GM18867 (cell line): ENCODE data around the gene SFXN2.
"Not testable (repeated sequence)": the region's sequence is repeated elsewhere in the genome, so short reads cannot be mapped to it uniquely, and the experiment has no call there.

Source experiments
- ATAC-seq: cut with Tn5 transposase; IDR thresholded peaks from one replicate; pipeline ENCODE4 v1.9.1; 2021; ENCODE audit warnings: mild to moderate bottlenecking, moderate library complexity; ENCODE audit not compliant: unreplicated experiment

SFXN2 gene

DNA sequence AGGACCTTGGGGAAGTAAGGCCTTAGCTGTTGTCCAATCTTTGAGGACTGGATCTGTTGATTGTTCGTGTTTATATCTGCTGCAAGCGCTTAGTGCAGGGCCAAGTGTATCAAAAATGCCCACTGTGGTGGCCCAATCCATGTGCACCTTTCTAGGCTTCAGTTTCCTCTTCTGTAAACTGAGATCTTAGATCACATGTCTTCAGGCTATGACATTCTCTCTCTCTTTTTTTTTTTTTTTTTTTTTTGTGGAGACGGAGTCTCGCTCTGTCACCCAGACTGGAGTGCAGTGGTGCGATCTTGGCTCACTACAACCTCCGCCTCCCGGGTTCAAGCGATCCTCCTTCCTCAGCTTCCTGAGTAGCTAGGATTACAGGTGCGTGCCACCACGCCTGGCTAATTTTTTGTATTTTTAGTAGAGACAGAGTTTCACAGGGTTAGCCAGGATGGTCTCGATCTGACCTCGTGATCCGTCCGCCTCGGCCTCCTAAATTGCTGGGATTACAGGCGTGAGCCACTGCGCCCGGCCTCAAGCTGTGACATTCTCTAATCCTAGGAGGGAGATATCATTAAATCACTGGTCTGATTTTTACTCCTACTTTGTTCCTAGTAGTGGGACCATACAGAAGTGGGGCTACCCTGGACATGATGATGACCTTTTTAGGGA, 2.6 kb downstream of the SFXN2 start:
- ATAC-seq = not testable (repeated sequence)

DNA sequence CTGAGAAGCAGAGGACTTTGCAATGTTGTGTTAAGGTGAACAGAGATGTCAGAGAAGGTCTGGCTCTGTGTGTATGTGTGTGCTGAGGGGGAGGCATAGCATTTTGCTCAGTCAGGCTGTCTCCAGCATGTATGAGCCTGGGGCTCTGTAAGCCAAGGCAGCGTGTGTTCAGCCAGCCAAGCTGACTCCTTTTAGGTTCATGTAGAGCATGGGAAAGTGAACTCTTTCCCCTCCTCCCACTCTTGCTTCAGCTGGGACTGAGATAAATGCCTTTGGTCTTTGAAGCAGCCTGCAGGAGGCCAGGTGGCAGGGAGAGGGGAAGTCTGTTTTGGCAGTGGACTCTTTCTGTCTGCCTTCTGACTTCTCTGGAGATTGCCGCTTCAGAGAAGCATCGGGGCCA, 3.8 kb downstream of the SFXN2 start:
- no peak for ATAC-seq

DNA sequence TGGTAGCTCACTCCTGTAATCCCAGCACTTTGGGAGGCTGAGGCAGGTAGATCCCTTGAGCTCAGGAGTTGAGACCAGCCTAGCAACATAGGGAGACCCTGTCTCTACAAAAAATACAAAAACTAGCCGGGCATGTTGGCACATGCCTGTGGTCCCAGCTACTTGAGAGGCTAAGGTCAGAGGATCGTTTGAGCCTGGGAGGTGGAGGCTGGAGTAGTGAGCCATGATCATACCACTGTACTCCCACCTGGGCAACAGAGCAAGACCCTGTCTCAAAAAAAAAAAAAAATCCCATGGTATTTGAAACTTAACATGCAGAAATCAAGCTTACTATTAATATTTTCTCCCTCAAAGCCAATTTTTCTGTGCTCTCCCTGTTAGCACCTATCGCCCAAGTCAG, 5.9 kb downstream of the SFXN2 start:
- ATAC-seq = no peak

DNA sequence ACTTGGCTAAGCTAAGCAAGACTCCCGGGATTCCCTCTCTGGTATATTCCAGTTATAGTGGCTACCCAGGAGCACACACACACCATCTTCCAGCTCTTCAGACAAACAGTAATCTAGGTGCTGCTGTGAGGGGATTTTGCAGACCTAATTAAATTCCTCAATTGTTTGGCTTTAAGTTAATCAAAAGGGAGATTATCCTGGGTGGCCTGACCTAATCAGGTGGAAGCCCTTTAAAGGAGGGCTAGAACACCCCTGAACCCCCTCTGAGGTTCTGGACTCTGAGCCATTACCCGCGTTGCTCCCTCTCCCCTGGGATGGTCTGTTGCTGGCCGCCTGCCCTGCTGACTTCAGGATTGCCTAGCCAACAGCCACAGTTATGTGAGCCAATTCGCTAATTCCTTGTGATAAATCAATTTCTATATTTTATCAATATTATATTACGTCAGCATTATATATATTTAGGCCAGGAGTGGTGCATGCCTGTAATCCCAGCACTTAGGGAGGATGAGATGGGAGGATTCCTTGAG, 6.4 kb downstream of the SFXN2 start:
- no peak for ATAC-seq

DNA sequence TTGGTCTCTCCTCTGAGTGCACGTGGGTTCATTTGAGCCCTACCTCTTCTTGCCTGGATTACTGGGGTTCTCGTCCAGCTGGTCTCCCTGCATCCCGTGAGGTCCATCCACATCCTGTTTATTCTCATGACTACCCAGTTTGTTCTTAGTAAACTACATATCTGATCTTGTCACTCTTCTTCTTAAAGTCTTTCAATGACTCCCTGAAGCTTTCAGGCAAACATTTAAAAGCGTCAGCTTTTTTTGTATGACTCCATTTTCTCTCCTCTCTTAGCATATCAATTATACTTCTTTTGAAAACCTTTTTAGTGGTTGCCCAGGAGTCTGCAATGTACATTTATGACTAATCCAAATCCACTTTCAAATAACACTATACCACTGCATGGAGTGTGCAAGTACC, 7.5 kb downstream of the SFXN2 start:
- no peak for ATAC-seq

DNA sequence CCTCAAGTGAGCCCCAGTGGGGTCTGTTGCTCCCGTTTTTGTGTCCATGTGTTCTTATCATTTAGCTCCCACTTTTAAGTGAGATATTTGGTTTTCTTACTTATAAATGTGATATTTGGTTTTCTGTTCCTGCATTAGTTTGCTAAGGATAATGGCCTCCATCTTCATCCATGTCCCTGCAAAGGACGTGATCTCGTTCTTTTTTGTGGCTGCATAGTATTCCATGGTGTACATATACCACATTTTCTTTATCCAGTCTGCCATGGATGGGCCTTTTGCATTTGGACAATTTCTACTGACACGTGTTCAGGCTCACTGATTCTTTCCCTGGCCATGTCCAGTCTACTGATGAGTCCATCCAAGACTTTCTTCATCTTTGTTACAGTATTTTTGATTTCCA, 9.6 kb downstream of the SFXN2 start:
- ATAC-seq = no peak

DNA sequence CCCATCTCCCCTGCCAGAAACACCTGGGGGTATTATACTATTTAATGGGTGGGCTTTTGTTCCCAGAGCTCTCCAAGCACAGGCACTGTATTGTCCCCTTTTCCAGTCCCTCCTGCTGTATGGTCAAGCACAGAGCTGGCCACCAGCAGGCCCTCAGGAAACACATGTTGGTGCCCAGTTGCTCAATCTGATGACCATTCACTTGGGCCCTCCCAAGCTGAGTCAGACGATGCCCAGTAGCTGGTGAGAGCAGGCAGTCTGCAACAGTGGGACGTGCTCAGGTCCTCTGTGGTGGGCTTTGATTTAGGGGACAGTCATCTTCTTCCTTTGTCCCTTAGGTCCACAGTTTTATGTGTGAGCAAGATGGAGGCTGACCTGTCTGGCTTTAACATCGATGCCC, 11.8 kb downstream of the SFXN2 start:
- no peak for ATAC-seq

DNA sequence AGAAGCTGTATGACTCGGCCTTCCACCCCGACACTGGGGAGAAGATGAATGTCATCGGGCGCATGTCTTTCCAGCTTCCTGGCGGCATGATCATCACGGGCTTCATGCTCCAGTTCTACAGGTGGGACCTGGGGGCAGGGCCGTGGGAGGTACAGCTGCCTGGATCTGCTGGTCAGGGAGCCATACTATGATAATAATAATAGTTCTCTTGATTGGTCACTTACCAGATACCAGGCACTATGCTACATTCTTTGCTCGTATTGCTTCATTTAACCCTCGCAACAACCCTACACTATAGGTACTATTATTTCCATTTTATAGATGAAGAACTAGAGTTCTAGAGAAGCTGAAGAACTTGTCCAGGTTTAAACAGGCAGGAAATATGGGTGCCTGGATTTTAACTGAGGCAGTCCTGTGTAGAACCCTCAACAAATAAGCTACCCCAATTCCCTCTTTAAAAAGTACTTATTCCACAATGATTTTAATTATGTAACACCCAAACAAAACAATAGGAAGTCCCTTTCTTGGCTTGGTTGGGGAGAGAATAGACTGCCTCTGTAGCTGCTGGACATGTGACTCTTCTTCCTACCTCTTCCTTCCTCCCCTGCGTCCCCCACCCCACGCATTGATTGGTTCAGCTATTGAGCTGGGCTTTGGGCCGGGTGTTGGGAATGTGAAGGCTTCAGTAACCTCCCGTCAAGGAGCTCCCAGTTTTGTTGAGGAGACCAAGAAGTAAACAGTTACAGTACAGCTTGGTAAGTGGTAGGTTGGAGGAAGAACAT, 12.8 kb downstream of the SFXN2 start:
- ATAC-seq = no peak

DNA sequence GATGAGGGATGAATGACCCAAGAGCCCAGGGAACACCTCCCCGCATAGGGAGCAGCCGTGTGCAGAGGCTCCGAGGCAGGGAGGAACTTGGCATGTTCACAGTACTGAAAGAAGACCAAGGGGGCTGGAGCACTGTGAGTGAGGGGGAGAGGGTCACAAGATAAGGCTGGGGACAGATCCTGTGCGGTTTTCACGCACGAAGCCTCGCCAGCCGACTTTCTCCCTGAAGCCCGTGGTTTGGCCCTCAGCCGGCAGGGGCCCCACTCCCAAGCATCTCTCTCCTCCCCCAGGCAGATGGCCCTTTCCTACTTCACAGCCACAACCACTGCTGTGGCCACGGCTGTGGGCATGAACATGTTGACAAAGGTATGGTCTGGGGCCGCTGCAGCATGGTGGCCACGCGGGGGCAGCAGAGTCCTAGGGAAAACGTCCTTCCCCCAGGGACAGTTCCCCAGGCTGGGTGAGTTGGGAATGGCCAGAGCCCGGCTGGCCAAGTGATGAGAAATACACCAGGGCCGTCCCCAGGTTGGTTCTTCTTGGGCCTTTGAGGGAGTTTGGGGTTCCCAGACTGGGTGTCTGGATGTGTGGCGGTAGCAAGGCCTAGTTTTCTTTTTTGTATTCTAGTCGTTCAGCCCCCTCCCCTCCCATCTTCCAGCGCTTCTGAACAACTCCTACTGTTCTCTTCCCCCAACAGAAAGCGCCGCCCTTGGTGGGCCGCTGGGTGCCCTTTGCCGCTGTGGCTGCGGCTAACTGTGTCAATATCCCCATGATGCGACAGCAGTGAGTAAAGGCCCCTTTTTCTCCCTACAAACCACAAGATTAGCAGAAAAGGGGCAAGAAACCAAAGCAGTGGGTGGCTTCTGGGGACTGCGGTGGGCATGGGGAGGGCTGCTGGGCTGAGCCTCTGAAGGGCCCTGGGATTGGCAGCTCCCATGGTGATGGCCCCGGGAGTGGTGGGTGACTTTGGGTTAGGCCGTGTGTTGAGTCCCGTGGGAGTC, 14.9 kb downstream of the SFXN2 start:
- ATAC-seq = no peak

DNA sequence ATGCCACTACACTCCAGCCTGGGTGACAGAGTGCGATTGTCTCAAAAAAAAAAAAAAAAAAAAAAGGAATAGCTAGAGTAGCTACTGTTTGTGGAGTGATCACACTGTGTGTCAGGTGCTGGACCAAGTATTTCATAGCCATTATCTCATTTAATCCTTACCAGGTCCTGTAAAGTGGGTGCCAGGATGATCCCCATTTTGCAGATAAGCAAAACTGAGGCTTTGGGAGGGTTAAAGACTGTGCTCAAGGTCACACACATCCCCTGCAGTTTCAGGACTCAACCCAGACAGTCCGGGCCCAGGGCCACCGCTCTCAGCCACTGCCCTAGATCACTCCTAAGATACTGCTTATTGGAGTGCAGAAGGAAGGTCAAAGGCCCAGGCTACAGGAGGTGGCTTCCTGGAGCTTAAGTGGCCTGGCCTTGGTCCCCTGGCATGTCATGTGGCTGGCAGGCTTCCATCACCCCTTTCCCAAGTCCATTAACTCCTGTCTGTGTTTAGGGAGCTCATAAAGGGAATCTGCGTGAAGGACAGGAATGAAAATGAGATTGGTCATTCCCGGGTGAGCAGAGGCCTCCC, 16.9 kb downstream of the SFXN2 start:
- ATAC-seq = no peak

DNA sequence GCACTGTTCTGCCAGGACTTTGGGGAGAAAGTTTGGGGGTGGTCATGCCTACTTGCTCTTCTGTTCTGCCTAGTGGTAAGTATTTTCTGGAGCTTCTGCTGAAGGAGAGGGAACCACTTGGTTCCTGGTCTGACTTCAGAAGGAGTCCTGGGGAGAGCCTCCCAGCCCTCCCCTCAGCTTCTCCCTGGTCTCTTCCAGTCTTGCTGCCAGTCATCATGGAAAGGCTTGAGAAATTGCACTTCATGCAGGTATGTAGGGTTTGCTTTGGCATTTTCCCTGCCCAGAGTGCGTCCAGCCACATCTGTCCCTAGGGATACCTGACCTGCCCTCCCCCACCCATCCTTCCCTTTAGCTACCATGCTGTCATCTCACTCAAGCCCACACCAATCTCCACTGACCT, 18.2 kb downstream of the SFXN2 start:
- no peak for ATAC-seq

DNA sequence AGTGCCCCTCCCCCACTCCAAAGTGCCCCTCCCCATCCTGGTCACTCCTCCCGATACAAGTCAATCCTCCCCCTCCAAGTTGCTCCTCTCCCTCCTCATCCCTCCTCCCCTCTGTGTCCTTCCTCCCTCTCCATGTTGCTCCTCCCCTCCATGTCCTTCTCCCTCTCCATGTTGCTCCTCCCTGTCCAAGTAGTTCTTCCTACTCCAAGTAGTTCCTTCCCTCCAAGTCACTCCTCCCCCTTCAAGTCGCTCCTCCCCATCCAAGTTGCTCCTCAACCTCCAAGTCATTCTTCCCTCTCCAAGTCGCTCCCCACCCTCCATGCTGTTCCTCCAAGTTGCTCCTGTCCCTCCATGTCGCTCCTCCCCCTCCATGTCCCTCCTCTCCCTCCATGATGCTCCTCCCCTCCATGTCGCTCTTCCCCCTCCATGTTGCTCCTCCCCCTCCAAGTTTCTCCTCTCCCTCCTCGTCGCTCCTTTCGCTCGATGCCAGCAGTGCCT, 20.7 kb downstream of the SFXN2 start:
- ATAC-seq = no peak

DNA sequence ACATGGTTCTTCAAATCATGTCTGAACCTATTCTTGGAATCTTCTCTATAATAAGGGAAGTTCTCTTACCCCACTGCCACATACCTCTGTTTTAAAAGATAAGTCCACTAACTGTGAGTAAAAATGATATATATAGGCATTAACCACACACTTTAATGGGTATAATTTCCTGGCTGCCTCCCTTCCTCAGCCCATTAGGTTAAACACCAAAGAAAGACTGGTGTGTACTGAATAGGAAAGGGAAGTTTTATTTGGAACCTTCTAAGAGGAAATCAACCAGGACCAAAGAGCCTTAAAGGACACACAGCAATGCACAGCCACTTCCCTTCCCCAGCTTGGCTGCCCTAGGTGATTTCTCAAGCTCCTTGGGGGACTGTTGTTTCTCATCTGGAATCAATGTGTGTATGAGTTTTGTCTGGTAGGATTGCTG, 24.3 kb downstream of the SFXN2 start:
- ATAC-seq = no peak

DNA sequence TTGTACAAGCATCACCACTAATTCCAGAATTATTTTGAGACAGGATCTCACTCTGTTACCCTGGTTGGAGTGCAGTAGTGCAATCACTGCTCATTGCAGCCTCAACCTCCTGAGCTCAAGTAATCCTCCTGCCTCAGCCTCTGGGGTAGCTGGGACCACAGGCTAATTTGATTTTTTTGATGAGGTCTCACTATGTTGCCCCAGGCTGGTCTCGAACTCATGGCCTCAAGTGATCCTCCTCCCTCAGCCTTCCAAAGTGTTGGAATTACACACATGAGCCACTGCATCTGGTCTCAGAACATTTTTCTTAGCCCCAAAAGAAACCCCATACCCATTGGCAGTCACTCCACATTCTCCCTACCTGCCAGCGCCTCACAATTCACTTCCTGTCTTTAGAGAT, 25.8 kb downstream of the SFXN2 start:
- no peak for ATAC-seq

DNA sequence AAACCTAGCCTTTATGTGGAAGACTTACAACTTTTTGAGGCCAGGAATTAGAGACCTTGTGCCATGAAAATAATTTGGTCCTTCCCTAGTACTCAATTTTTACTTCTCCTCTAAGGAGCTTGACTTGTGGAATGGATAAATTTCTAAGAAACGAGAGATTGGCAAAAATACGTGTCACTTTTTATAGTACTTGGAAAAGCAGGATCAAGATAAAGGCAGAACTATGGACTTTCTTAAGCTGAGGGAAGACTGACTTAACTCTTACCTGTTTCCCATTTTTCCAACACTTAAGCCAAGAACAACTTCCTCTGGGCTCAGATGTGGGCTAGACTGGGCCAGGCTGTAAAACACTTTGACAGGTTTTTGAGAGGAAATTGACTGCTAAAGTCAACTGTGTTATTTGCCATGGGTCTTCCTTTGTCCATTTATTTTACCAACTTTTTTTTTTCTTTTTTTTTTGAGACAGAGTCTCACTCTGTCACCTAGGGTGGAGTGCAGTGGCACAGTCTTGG, 27.3 kb downstream of the SFXN2 start:
- ATAC-seq = no peak

DNA sequence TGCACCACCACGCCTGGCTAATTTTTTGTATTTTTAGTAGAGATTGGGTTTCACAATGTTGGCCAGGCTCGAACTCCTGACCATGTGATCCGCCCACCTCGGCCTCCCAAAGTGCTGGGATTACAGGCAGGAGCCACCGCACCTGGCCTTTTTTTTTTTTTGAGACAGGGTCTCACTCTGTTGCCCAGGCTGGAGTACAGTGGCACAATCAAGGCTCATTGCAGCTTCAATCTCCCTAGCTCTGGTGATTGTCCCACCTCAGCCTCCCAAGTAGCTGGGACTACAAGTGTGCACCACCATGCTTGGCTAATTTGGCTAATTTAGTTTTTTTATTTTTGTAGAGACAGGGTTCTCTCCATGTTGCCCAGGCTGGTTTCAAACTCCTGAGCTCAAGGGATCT, 27.9 kb downstream of the SFXN2 start:
- not testable (repeated sequence) for ATAC-seq

DNA sequence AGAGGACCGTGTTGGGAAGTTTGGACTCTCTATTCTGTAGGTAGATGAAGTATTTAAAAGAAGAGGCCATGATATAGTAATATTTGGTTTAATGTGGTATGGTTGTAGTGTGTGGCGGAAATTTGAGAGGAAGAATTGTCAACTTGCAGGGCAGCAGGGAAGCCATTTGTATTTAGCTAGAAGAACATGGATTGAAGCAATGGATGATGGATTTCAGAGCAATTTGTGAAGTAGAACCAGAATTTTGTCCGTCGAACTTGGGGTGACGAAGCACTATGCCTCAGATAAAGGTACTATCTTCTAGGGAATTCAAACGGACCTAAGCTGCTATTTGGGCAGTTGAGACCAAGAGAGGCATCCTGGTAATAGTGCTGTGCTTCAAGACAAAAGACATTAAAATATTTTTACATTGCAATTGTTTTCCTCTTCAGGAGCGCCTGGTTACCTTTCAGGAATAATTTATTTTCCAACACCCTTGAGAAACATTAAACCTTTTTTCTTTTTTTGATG, 28.7 kb downstream of the SFXN2 start:
- no peak for ATAC-seq

DNA sequence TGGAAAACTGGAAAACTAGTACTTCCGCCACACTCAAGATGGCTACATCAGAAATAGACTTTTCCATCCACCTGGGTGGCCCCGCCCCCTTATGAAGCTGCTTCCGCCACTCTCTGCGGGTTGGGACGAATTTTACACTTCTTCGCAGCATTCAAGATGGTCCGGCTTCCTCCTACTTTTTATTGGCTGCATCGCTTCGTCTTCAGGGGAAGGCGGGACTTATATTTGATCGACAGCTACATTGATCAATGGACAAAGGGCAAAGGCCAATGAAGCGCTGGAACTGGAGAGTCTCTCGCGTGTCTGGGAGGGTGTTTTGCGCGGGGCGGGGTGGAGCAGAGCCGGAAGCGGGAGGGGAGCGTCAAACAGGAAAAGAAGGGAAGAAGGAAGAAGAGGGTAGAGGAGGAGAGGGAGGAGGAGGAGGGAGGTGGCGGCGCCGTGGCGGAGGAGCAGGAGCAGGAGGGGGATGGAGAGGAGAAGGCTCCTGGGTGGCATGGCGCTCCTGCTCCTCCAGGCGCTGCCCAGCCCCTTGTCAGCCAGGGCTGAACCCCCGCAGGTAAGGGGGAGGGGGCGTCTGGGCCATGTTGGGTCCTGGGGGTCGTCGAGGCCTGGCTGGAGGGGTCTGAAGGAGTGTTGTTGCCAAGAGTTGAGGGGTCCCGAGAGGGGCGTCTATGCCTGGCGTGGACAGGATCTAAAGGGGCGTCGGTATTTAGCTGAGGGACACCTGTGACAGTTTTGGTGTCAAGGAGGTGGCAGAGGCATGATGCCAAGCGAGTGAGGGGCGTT, 29.3 kb downstream of the SFXN2 start, which contains the start of gene WBP1L:
Gene WBP1L, plus strand, starts transcription at position 361 of the 786 bp plus-strand sequence. Its CDS starts 106 bp downstream, at position 467.
- peak; percentile 94 for ATAC-seq

DNA sequence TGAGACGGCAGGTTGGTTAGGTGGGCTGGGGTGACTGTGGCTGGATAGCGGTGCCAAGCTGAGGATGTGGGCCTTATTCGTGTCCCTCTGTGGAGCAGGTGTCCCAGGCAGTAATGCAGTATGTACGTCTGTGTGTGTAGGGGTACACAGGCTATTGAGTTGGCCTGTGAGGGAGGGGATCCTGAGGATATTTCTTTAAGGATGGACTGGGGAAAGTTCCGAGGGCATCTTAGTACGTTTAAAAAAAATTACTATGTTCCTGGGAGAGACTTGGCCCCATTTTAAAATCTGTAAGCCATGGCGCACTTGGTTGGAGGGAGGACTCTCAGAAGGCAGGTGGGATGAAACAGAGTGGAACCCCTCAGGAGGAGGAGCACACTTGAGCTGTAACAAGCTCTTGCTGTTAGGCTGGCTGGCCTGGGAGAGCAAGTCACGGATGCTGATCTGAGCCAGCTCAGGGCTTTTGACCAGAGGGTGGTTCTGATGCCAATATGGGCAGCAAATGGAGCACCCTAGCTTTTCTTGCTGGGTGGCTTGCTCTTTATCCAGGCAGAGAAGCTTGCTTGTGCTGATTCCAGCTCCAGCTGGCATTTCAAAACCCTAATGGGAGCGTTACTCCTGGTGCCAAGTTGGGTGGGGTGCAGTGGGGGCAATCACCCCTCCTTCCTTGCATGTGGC, 30.1 kb downstream of the SFXN2 start:
- peak; percentile 2 for ATAC-seq
